GM12892 (cell line): ENCODE results near the gene CLMN.

Source experiments
- POLR2A ChIP-seq: IDR thresholded peaks from 2 replicates; pipeline ENCODE4 v1.6.1; 2011; ENCODE audit warnings: low read depth, low read length, control low read depth
- POLR2AphosphoS5 ChIP-seq: IDR thresholded peaks from 2 replicates; pipeline ENCODE4 v1.6.1; 2011; ENCODE audit warnings: low read depth, low read length, control low read depth

DNA sequence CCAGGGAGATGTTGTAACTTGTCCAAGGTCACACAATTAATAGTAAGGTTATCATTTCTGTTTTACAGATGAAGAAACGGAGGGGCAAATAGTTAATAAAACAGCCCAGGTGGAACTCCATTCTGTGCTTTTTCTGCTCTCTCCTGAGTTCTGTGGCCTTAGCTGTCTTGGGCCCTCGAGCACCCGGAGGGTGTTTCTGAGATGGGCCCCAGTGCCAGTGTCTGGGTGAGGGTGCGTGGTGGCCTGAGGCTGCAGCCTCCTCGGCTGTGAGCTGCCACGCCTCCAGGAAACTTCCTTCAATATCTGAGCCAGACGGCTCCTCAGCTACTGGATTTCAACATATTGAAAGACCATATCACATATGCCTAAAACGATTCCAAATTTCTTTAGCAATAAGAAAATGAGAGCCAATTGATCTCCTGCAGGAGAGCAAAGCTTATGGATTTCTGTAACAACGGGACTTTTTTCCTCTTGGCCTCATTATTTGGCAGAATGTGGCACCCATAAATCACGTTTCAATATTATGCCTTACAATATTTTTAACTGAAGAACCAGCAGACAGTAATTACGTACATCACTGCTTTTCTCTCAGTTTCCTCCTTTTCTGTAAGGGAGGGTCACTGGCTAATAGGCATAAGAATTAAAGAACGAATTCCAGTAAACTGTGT lies 87.6 kb downstream of the CLMN start:
- TF ChIP-seq POLR2A (no peak), POLR2AphosphoS5 (no peak)
